GM21390 (cell line): ENCODE data around the gene TMBIM6.

Source experiments
- ATAC-seq: cut with Tn5 transposase; IDR thresholded peaks from one replicate; pipeline ENCODE4 v1.9.1; 2021; ENCODE audit not compliant: unreplicated experiment

Gene TMBIM6

DNA sequence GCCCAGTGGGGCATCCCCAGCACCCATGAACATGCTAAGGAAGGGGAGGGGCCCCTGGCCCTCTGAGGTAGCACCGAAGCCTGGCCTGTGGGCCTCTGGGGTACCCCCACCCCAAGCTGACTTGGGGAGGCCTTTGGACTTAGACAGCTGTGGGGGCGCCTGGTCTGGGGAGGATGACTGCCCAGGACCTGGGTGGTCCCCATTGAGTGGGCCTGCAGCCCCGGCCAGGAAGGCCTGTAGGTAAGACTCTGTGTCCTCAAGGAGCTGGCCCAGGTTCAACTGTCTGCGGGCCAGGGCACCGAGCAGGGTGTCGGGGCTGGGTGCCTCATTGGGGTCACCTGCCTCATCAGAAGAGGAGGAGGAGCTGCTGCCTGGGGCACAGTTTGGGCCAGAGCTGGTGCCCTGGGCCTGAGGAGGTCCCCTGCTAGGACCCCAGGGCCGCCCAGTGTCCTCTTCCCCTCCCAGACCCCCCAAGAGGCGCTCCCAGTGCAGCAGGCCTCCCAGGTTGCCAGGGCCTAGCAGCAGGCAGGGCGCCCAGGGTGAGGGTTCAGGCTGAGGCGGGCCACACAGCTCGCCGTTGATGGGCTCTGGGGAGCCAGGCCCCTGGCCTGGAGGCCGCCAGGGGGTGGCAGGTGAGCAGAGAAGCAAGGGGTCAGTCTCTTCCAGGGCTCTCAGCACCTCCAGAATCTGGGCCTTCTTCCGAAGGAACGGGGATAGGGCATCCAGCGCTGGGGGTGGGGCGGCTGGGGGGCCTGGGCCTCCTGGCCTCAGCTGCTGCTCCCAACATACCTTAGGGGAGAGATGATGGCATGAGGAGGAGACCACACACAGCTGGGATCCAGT is 55.5 kb downstream of the TMBIM6 start:
- no peak for ATAC-seq

DNA sequence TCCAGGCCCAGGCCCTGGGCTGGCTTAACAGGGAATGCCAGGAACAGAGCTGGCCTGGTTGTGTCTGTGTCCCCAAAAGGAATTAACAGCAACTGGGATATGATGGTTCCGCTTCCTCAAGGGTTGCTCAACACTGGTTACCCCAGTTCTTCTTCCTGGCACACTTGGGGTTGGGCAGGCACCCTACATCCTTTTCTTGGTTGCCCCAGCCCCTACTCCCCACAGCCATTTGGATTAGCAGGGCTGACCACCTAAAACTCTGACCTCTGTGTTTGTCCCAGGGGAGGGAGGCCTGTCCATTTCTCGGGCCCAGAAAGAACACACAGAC is 56.1 kb downstream of the TMBIM6 start:
- ATAC-seq, result no peak

DNA sequence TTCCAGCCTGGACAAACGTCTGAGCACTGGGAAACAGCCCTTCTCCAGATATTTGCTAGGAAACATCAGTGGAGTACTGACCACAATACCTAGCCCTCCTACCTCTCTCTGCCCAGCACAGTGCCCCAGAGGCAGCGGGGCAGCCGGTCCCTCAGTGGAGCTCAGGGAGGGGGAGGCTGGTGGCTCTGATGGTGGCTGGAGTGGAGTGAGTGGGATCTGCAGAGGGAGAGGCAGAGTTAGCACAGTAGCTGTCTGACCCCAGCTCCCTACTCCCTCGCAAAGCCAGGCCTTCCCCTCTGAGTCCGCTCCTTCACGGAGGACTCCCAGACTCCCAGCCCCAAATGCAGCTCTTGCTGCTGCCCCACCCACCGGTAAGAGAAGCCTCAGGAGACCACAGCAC is 56.9 kb downstream of the TMBIM6 start:
- no peak for ATAC-seq

DNA sequence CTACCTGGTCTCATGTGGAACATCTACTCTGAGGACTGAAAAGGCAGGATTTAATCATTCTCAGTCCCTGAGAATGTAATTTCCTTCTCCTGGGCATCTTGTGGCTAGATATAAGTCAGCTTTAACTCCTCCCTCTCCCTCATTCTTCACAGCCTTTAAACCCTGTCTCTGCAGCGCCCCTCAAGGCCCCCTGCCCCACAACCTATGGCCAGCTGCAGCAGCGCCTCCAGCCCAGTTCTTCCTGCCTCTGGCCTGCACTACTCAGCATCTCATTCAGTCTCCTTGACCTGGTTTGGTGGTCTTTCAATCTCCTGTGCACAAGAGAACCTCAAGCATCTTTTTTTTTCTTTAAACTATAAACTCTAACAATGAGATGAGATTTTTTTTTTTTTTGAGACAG is 57.6 kb downstream of the TMBIM6 start:
- ATAC-seq, result no peak

DNA sequence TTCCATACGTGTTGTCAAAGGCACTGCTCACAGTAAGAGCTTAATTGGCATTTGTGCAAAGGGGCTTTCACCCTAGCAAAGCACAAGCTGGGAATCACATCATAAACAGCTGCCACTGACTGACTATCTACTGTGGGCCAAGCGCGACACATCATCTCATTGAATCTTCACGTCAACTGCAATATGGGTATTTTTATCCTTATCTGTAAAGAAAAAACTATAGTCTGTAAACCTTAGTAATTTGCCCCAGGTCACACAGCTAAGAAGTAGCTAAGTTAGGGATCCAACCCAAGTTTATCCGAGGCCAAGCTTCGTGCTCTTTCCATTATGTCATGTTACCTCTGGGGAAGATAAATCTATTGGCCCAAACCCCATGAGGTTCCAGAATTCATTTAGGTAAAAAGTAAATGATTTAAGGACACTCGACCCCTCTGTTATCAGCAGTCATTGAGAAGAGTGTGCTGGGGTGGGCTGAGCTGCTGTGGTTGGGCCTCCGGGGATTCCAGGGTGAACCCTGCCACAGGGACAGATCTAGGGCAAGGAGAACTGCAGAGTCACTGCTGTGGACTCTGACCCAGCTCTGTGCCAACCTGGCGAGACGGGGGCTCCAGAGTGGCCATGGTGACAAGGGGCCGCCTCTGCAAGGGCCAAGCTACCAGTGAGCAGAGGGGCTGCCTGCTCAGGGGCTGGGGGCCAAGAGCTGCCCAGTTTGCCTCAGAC is 59.2 kb downstream of the TMBIM6 start:
- ATAC-seq, result no peak

DNA sequence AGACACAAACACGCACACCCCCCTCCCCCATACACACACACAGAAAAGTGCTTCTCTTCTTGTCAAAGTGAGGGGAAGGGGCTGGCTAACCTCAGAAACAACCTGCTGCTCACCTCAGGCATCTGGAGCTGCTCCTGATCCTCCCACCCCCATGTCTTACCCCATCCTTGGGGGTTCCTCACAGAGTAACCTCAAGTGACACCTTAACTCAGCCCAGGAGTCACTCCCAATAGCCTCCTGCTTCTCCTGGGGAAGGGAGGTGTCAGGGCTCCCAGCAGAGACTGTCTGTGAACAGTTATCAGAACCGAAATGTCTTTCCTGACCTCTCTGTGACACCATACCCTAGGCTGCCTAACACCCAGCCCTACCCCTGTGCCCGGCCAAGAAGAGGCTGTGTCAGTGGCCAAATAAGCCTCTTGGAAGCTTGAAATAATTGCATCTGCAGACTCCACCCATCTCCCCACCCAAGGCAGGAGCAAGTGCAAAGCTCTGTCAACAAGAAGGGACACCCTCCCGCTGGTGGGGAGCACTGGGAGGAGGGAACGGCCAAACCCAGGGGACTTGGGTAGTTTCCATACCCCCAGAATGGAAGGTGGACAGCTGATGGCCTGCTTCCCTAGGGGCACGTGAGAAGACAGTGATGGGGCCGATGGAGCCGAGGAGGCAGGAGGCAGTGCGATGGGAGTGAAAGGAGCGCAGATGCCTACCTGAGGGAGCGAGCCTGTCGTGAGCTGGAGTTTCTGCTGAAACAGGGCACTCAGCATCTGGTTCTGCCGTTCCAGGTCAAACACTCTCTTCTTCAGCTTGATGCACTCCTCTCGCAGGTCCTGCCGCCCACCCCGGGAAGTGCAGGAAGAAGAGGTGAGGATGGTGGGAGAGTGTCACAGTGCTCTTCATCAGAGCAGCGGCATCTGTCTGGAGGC is 60.0 kb downstream of the TMBIM6 start:
- ATAC-seq, result no peak

DNA sequence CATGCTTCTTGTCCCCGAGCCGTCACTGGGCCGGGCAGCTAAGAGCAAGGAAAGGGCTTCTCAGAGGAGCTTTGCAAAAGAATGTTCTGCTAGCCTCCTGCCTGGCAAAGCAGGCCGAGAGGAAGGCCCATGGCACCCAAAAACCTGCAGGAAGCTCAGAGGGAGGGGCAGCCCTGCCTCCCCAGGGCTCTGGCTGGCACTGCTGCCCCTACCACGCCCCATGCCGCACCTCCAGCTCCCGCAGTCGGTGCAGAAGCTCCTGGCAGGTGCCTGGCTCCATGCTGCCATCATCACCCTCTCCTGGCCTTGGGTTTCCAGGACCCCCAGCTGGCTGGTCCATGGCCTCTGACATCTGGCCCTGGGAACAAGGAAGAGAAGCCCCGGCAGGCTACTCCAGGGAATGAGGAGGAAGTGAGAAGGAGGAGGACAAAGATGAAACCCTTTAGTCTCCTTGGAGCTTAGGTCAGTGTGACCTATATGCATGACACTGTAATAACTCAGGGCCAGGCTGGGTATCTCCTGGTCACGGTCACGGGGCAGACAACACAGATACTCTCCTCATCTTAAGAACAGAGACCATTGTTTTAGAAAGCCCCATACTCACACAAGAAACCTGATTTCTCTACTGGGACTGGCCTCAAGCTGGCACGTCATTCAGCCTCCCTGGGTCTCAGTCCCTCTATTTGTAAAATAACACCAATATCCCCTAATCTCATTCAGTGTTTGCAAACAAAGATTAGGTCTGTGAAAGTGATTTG is 62.5 kb downstream of the TMBIM6 start:
- ATAC-seq, result no peak

DNA sequence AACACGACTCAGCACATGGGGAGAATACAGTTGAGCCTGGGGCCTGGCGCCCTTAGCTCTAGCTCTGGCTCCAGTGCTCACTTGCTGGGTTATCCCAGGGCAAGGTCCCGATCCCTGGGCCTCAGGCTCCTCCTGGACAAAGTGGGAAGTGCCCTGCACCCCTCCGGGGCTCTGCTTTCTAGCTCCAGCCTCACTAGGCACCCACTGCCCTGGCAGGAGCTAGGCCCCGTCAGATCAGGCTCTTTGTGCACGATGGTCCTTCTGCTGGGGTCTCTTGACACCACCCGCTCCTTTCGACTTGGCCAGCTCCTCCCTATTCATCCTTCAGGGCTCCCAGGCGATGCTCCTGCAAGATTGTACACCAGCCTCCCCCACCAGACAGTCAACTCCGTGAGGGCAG is 63.5 kb downstream of the TMBIM6 start:
- ATAC-seq, result no peak

DNA sequence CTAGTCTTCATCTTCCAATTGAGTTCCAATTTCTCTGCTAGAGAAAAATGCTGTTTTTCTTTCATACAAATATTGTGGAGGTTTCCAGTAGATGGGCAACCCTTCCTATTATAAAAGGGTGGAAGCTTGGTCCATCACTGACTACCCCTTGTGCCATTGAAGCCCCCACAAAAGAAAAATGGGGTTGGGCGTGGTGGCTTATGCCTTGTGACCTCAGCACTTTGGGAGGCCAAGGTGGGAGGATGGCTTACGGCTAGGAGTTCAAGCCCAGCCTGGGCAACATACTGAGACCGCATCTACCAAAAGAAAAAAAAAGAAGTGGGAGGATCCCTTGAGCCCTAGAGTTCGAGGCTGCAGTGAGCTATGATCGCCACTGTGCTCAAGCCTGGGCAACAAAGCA is 64.1 kb downstream of the TMBIM6 start:
- no peak for ATAC-seq

DNA sequence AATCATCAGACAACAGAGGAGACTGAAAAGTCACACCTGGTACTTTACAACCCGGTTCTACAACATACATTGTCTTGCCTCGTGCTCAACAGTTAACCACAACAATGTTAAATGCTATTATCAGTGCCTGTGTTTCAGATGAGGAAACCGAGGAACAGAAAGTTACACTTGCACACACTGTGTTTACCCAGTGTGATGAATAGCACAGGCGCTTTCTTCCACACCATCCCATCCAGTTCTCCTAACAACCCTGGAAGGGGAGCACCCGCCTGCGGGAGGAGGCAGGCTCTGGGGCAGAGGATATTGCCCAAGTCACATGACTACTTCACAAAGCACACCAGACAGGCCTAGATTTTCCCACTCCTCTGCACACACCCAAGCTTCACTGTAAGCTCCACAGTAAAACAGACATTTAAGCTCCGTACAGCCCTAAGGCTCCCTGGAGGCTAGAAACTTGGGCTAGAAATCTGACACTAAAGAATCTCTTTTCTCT is 65.0 kb downstream of the TMBIM6 start:
- ATAC-seq, result no peak

DNA sequence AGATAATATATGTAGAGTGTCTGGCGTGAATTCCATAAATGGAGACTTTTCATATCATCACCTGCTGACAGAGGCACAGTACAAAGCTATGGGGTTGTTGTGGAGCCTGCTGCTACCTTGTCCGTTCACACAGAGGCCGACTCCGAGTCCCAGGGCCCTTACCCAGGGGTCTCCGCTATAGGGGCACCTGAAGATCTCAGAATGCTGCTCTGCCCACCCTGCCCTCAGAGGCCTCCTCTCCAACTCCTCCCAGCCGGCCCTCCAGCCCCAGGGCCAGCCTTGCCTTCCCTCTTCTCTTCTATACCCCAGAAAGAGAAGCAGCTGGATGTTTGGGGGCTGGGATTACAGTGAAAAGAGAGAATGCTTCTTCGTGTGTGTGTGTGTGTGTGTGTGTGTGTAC is 65.5 kb downstream of the TMBIM6 start:
- no peak for ATAC-seq

DNA sequence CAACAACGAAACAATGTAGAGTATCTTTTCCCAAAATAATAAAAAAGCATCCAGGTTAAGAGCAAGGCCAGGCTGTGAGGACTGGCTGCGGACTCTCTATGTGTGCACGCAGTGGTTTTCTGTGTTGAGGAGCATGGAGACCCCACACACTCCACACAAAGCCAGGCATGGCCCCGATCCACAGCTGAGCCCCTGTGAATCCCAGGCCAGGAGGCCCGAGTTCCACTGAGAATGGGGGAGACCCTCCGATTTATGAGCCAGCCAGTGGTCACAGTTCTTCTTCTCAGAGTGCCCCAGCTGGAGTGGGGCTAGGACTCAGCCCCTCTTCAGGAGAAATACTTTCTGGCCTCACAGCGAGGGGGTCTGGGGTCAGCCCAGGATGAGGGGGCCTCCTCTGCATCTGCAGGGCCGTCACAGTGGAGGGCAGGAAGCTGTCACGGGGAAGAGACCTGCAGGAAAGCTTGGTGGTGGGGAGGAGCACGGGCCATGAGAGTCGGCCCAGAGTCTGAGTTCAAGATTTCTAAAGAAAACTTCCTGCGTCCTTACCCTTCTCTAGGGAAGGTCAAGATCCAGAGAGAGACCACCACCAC is 66.7 kb downstream of the TMBIM6 start:
- ATAC-seq, result no peak

DNA sequence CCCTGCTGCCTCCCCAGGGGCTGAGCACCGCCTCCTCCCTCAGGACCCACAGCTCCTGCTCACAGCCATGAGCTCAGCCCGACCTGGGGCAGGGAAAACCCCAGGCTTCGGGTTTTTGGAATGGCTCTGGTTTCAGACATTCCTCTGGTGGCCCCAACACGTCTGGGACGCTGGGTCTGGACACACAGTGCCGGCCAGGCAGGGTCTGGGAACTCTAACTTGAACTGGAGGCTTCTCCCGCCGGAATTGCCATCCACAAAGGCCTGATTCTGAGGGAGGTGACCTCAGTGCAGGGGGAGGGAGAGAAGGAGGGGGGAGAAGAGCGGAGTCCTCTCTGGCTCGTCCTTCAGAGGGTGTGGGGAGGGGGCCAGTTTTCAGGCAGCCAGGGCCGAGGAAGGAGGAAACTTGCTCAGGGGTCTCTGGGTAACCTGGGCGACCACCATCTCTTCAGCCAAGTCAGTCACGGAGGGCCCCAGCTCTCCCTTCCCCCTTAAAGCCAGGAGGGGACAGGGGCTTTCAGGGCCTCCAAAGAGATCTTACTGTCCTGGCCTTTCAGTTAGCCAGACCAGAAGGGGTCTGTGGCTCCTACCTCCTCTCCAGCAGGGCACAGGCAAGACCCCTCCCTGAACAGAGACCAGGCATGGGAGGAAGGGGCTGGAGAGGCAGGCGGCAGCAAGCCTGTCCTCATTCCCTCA is 67.5 kb downstream of the TMBIM6 start:
- no peak for ATAC-seq

DNA sequence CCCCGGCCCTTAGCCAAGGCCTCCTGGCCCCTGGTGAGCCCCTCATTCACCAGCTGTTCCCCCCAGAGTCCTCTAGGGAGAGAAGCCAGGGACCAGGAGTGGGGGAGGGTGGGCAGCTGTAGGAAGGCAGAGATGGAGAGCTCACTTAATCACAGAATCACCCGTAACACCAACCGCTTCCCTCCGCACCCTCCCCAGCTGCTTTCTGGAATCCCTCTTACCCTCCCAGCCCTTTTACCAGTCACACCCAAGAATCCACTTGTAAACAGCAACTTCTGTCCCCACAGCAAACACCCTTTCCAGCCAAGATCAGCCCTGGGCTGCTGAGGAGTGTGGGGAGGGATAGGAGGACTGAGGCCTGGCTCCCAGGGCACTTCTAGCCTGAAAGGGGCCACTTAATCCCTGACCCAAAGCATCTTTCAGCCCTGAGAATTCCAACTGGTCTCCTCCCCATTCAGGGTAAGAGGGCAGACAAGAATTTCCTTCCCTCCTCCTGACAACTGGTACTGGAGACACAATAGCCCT is 68.1 kb downstream of the TMBIM6 start:
- ATAC-seq, result no peak

DNA sequence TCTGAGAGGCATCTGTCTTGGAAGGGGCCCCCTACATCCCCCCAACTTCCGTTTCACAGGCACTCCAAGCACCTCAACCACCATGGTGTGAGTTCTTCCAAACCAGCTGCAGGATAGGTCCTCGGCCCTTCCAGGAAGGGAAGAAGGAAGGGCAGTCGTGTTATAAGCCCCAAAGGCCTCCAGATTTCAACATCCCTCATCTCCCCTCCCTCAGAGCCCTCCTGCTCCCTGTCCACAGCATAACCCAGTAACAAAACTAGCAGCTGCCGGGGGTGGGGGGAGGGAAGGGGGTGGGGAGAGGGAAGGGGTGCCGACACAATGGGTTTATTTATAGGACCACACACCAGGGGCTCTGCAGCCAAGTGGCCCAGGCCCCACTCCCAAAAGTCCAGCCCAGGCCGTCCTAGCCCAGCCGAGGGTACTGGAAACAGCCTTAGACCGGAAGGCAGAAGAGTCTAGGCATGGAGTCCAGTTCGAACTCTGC is 68.6 kb downstream of the TMBIM6 start:
- ATAC-seq, result no peak

DNA sequence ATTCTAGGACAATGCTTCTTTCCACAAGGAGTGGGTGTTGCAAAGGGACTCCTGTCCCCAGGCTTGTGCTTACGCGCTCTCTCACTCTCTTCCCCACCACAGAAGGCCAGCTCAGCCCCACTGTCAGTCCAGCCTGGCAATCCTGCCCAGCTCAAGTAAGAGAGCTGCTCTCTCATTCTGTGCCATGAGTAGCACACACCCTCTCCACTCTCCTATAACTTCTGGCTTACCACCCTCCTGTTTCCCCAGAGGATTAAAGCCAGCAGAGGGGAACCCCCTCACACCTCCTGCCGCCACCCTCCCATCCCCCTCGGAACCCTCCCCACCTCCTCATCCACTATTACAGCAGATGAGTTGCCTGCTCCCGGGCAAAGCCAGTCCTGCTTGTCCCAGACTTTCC is 69.8 kb downstream of the TMBIM6 start:
- no peak for ATAC-seq

DNA sequence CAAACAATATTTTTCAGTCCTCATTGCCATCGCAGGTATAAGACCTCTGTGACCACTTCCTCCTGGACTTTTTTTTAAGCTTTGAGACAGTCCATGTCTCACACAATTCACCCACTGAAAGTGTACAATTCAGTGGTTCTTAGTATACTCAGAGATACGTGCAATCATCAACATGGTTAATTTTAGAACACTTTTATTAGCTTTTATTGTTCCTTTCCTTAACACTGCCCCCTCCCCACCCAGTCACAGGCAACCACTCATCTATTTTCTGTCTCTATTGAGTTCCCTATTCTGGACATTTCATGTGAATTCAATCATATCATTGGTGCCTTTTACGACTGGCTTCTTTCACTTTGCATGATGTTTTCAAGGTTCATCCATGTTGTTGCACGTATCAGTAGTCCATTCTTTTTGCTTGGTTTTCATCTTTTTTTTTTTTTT is 70.6 kb downstream of the TMBIM6 start:
- ATAC-seq, result no peak

DNA sequence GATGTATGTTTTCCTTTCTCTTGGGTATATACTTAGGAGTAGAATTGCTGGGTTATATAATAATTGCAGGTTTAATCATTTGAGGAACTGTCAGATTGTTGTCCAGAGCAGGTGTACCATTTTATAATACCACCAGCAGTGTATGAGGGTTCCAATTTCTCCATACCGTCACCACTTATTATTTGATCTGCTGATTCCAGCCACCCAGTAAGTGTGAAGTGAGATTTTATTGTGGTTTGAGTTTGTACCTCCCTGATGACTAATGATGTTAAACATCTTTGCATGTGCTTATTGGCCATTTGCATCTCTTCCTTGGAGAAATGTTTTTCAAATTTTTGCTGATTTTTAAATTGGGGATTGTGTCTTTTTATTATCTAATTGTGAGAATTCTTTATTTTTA is 71.8 kb downstream of the TMBIM6 start:
- ATAC-seq, result no peak
